GM23338 (cell line): ENCODE data around the gene ISG20. TPM values are rescaled to one million over a fixed set of nuclear protein-coding genes. Genes with fewer than 3 reads are reported as not detected.

Experiments used
- ATAC-seq: fragments of 200-7000 bp; cut with Tn5 transposase; 3 replicates; pipeline ENCODE4 v1.9.1; 2020
- DNase-seq: peaks from one replicate; pipeline ENCODE4 v3.0.0-alpha.2; 2015; ENCODE audit warnings: low spot score
- H2AFZ ChIP-seq: fragments of 200-600 bp; sonication (generic); 2 replicates; pipeline ENCODE4 v1.8.0; 2016; ENCODE audit warnings: antibody characterized with exemption, mild to moderate bottlenecking, moderate library complexity
- H3F3A ChIP-seq: fragments of 200-600 bp; sonication (generic); replicated peaks from 2 replicates; pipeline ENCODE4 v1.8.0; 2017; ENCODE audit warnings: antibody characterized with exemption, mixed run types, low read depth
- H3K27ac ChIP-seq: fragments of 200-600 bp; sonication (generic); 2 replicates; pipeline ENCODE4 v1.6.1; 2016; ENCODE audit warnings: low read depth
- H3K27me3 ChIP-seq: fragments of 200-600 bp; sonication (generic); 2 replicates; pipeline ENCODE4 v1.8.0; 2016; ENCODE audit warnings: mild to moderate bottlenecking, mixed run types, moderate library complexity; ENCODE audit not compliant: insufficient read depth
- H3K36me3 ChIP-seq: fragments of 200-600 bp; sonication (generic); 2 replicates; pipeline ENCODE4 v1.8.0; 2016; ENCODE audit warnings: mild to moderate bottlenecking; ENCODE audit not compliant: insufficient read depth
- H3K4me1 ChIP-seq: fragments of 200-600 bp; sonication (generic); 2 replicates; pipeline ENCODE4 v1.8.0; 2016; ENCODE audit warnings: mild to moderate bottlenecking, moderate library complexity; ENCODE audit not compliant: insufficient read depth
- H3K4me2 ChIP-seq: fragments of 200-600 bp; sonication (generic); 2 replicates; pipeline ENCODE4 v1.7.1; 2017; ENCODE audit warnings: mixed run types
- H3K4me3 ChIP-seq: fragments of 200-600 bp; sonication (generic); 2 replicates; pipeline ENCODE4 v1.6.1; 2016; ENCODE audit warnings: mixed run types
- H3K79me2 ChIP-seq: fragments of 200-600 bp; sonication (generic); replicated peaks from 2 replicates; pipeline ENCODE4 v1.8.0; 2017; ENCODE audit warnings: mild to moderate bottlenecking; ENCODE audit not compliant: insufficient read depth
- H3K9me2 ChIP-seq: fragments of 200-600 bp; sonication (generic); 2 replicates; pipeline ENCODE4 v1.8.0; 2017; ENCODE audit not compliant: insufficient read depth
- H4K20me1 ChIP-seq: fragments of 200-600 bp; sonication (generic); replicated peaks from 2 replicates; pipeline ENCODE4 v1.8.0; 2017; ENCODE audit warnings: mild to moderate bottlenecking; ENCODE audit not compliant: insufficient read depth
- H3K27ac Mint-ChIP-seq: 2 replicates; pipeline ENCODE4 v1.8.0; 2020; ENCODE audit warnings: inconsistent platforms, mild to moderate bottlenecking, moderate library complexity, mixed read lengths
- H3K27me3 Mint-ChIP-seq: 3 replicates; pipeline ENCODE4 v1.8.0; 2022; ENCODE audit warnings: low read depth, mild to moderate bottlenecking, moderate library complexity, mixed read lengths, inconsistent platforms; ENCODE audit not compliant: insufficient read depth, poor library complexity
- H3K36me3 Mint-ChIP-seq: 3 replicates; pipeline ENCODE4 v1.8.0; 2021; ENCODE audit warnings: low read depth, mild to moderate bottlenecking, inconsistent platforms, moderate library complexity, mixed read lengths
- H3K4me1 Mint-ChIP-seq: 3 replicates; pipeline ENCODE4 v1.8.0; 2020; ENCODE audit warnings: mild to moderate bottlenecking, inconsistent platforms, mixed read lengths
- H3K4me3 Mint-ChIP-seq: 3 replicates; pipeline ENCODE4 v1.8.0; 2021; ENCODE audit warnings: moderate library complexity, mild to moderate bottlenecking, inconsistent platforms, mixed read lengths
- H3K9me3 Mint-ChIP-seq: 3 replicates; pipeline ENCODE4 v1.8.0; 2020; ENCODE audit warnings: moderate library complexity, mild to moderate bottlenecking, inconsistent platforms, mixed read lengths
- CREB1 ChIP-seq: fragments of 250-450 bp; sonication (Bioruptor Pico); IDR thresholded peaks from 2 replicates; pipeline ENCODE4 v1.5.0; 2020; ENCODE audit warnings: low read depth, mild to moderate bottlenecking, moderate library complexity
- EZH2phosphoT487 ChIP-seq: fragments of 200-600 bp; sonication (generic); IDR thresholded peaks from one replicate; pipeline ENCODE4 v1.8.1; 2018; ENCODE audit warnings: antibody characterized with exemption; ENCODE audit not compliant: unreplicated experiment
- ZNF331 ChIP-seq: fragments of 250-450 bp; sonication (Bioruptor Pico); IDR thresholded peaks from 2 replicates; pipeline ENCODE4 v1.5.0; 2020; ENCODE audit warnings: low read depth, mild to moderate bottlenecking, moderate library complexity
- polyA plus RNA-seq: library from polyadenylated mRNA; unstranded; fragments of >200 nt; fragmentation: Nextera tagmentation; extraction: Ambion mirVana; gene quantifications from 2 replicates; pipeline ENCODE4 v1.2.1, GENCODE V29; 2016
- total RNA-seq: library from RNA; depleted of rRNA; stranded (reverse); fragments of >200 nt; shearing (Covaris generic); gene quantifications from 2 replicates; pipeline ENCODE4 v1.2.3, GENCODE V29; 2014
- TF ChIP-seq, protein P1 (sequence below), 2 experiments: fragments of 200-600 bp in 1 of 2; sonication (generic) in 1 of 2; conservative IDR thresholded peaks; 2 replicates each; pipeline versions ENCODE4 v1.5.1 to v1.6.1; 2016 to 2017; ENCODE audit warnings: antibody characterized with exemption in 2 of 2, low read depth in 2 of 2, mild to moderate bottlenecking in 2 of 2, moderate library complexity in 1 of 2
- TF ChIP-seq, protein P2 (sequence below): fragments of 250-450 bp; sonication (Bioruptor Pico); IDR thresholded peaks from 2 replicates; pipeline ENCODE4 v1.5.0; 2020; ENCODE audit warnings: mild to moderate bottlenecking, moderate library complexity
- TF ChIP-seq, protein P3 (sequence below): IDR thresholded peaks from one replicate; pipeline ENCODE4 v1.6.1; 2018; ENCODE audit warnings: antibody characterized with exemption; ENCODE audit not compliant: unreplicated experiment

Gene ISG20
- total and polyA plus RNA-seq, 2 experiments from 2014 or later, result 3.2 to 3.7 TPM

DNA sequence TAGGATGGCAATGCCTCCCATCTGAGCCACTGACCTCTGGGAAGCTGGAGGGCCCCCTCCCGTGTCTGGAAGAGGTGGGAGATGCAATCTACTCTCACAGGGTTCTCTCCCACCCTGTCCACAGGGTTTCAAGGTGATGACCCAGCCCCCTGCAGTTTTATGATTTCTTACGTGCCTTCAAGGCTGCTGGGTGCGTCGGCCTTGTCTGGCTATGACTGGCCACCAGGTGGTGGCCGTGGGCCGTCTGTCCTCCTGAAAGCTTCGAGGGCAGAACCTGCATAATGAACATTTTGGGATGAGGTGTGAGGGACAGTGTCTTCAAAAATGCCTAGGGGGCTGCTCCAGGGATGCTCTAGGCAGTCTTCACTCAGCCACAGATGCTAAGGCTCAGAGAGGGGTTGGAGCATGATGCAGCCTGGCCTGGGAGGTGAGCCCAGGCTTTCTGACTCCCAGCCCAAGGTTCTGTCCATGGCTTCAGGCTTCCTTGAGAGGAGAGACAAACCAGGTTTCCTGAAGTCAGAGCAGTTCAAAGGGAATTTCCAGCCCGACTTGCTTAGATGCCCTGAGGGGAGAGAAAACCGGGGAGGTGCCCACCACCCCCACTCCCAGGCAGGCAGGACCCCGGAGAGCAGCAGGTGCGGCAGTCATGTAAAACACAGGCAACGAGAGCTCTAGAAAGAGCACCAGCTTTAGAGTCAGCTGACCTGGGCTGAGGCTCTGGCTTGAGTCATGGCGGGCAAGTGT lies 18.7 kb downstream of the ISG20 start:
- no peak overlapping the region for H2AFZ ChIP-seq
- H3K27ac ChIP-seq, result no peak overlapping the region
- peaks cover 6% of the 10 kb centered on the region; the same call in 1 of the 2 replicates for H3K4me1 ChIP-seq
- no peak overlapping the region for H3K4me3 Mint-ChIP-seq
- H4K20me1 ChIP-seq, result no peaks in the 10 kb centered on the region
- no peaks in the 10 kb centered on the region for H3K79me2 ChIP-seq
- H3K9me3 Mint-ChIP-seq, result no peaks in the 10 kb centered on the region
- H3K4me1 Mint-ChIP-seq, result peaks cover 18% of the 10 kb centered on the region
- no peak overlapping the region for H3K27ac Mint-ChIP-seq
- H3K27me3 Mint-ChIP-seq, result peaks cover 9% of the 10 kb centered on the region
- H3F3A ChIP-seq, result no peaks in the 10 kb centered on the region
- DNase-seq (peak; percentile 76), ATAC-seq (peak; percentile 63)
- H3K36me3 ChIP-seq, result no peaks in the 10 kb centered on the region
- no peak overlapping the region for H3K4me3 ChIP-seq
- H3K9me2 ChIP-seq, result no peaks in the 10 kb centered on the region
- no peak overlapping the region for H3K4me2 ChIP-seq
- TF ChIP-seq CREB1 (CRISPR knock-in tag), result no peak
- TF ChIP-seq, protein P1, sequence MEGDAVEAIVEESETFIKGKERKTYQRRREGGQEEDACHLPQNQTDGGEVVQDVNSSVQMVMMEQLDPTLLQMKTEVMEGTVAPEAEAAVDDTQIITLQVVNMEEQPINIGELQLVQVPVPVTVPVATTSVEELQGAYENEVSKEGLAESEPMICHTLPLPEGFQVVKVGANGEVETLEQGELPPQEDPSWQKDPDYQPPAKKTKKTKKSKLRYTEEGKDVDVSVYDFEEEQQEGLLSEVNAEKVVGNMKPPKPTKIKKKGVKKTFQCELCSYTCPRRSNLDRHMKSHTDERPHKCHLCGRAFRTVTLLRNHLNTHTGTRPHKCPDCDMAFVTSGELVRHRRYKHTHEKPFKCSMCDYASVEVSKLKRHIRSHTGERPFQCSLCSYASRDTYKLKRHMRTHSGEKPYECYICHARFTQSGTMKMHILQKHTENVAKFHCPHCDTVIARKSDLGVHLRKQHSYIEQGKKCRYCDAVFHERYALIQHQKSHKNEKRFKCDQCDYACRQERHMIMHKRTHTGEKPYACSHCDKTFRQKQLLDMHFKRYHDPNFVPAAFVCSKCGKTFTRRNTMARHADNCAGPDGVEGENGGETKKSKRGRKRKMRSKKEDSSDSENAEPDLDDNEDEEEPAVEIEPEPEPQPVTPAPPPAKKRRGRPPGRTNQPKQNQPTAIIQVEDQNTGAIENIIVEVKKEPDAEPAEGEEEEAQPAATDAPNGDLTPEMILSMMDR (conservative IDR thresholded peaks at IDR 0.05; ENCODE audit: low read depth in 2 of 2), result peak; percentile 84 to 88
- no peaks in the 10 kb centered on the region for H3K27me3 ChIP-seq
- no peaks in the 10 kb centered on the region for H3K36me3 Mint-ChIP-seq

DNA sequence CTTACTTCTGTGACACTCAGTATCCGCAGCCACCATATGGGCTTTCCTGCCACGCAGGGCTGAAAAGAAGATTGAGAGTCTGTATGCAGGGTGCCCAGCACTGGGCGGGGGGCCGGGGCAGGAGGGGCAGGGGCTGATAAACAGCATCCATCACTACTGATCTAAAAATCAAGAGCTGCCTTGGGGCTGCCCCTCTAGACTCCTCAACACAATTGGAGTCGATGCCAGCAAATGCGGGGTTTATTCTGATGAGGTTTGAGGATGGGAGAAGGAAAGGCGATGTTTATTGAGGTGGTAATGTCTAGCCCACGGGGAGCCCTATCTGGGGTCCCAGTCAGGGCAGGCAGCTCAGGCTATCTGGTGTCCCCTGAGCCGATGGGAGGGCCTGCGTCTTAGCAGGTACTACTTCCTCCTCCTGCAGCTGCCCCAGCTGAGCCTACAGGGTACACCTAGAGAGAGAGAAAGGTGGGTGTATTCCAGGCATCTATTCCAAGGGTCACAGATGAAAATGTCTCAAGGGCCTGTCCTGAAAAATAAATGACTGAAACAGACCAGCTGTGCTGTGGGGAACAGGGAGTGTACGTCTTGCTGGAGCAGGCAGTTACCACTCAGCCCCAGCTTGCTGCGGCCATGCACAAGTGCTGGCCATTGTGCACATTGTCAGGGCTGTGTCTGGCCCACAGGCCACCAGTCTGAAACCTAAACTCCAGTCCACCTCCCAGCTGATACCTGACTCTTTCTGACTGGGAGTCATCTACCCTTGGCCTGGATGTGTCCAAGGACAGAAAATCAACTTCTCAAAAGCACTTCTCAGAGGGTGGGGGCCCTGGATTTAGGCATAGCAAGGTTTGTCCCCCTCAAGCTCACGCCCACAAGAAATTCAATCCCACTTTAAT lies 19.5 kb downstream of the ISG20 start:
- no peaks in the 10 kb centered on the region for H3K79me2 ChIP-seq
- peaks cover 9% of the 10 kb centered on the region for H3K27me3 Mint-ChIP-seq
- no peak overlapping the region for H3K27ac Mint-ChIP-seq
- H3K36me3 Mint-ChIP-seq, result no peaks in the 10 kb centered on the region
- no peak overlapping the region for H2AFZ ChIP-seq
- no peaks in the 10 kb centered on the region for H3F3A ChIP-seq
- H3K27me3 ChIP-seq, result no peaks in the 10 kb centered on the region
- H4K20me1 ChIP-seq, result no peaks in the 10 kb centered on the region
- H3K36me3 ChIP-seq, result no peaks in the 10 kb centered on the region
- peaks cover 10% of the 10 kb centered on the region for H3K4me1 Mint-ChIP-seq
- peak; percentile 18; the same call in 2 of the 3 replicates for ATAC-seq
- no peaks in the 10 kb centered on the region for H3K9me2 ChIP-seq
- no peak overlapping the region for H3K4me3 ChIP-seq
- H3K4me1 ChIP-seq, result no peaks in the 10 kb centered on the region
- DNase-seq, result no peak
- no peaks in the 10 kb centered on the region for H3K9me3 Mint-ChIP-seq
- H3K27ac ChIP-seq, result no peak overlapping the region
- no peak overlapping the region for H3K4me2 ChIP-seq
- H3K4me3 Mint-ChIP-seq, result no peak overlapping the region
- TF ChIP-seq, protein P2, sequence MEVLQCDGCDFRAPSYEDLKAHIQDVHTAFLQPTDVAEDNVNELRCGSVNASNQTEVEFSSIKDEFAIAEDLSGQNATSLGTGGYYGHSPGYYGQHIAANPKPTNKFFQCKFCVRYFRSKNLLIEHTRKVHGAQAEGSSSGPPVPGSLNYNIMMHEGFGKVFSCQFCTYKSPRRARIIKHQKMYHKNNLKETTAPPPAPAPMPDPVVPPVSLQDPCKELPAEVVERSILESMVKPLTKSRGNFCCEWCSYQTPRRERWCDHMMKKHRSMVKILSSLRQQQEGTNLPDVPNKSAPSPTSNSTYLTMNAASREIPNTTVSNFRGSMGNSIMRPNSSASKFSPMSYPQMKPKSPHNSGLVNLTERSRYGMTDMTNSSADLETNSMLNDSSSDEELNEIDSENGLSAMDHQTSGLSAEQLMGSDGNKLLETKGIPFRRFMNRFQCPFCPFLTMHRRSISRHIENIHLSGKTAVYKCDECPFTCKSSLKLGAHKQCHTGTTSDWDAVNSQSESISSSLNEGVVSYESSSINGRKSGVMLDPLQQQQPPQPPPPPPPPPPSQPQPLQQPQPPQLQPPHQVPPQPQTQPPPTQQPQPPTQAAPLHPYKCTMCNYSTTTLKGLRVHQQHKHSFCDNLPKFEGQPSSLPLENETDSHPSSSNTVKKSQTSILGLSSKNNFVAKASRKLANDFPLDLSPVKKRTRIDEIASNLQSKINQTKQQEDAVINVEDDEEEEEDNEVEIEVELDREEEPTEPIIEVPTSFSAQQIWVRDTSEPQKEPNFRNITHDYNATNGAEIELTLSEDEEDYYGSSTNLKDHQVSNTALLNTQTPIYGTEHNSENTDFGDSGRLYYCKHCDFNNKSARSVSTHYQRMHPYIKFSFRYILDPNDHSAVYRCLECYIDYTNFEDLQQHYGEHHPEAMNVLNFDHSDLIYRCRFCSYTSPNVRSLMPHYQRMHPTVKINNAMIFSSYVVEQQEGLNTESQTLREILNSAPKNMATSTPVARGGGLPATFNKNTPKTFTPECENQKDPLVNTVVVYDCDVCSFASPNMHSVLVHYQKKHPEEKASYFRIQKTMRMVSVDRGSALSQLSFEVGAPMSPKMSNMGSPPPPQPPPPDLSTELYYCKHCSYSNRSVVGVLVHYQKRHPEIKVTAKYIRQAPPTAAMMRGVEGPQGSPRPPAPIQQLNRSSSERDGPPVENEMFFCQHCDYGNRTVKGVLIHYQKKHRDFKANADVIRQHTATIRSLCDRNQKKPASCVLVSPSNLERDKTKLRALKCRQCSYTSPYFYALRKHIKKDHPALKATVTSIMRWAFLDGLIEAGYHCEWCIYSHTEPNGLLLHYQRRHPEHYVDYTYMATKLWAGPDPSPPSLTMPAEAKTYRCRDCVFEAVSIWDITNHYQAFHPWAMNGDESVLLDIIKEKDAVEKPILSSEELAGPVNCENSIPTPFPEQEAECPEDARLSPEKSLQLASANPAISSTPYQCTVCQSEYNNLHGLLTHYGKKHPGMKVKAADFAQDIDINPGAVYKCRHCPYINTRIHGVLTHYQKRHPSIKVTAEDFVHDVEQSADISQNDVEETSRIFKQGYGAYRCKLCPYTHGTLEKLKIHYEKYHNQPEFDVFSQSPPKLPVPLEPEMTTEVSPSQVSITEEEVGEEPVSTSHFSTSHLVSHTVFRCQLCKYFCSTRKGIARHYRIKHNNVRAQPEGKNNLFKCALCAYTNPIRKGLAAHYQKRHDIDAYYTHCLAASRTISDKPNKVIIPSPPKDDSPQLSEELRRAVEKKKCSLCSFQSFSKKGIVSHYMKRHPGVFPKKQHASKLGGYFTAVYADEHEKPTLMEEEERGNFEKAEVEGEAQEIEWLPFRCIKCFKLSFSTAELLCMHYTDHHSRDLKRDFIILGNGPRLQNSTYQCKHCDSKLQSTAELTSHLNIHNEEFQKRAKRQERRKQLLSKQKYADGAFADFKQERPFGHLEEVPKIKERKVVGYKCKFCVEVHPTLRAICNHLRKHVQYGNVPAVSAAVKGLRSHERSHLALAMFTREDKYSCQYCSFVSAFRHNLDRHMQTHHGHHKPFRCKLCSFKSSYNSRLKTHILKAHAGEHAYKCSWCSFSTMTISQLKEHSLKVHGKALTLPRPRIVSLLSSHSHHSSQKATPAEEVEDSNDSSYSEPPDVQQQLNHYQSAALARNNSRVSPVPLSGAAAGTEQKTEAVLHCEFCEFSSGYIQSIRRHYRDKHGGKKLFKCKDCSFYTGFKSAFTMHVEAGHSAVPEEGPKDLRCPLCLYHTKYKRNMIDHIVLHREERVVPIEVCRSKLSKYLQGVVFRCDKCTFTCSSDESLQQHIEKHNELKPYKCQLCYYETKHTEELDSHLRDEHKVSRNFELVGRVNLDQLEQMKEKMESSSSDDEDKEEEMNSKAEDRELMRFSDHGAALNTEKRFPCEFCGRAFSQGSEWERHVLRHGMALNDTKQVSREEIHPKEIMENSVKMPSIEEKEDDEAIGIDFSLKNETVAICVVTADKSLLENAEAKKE (CRISPR knock-in tag), result no peak
- TF ChIP-seq, protein P3, sequence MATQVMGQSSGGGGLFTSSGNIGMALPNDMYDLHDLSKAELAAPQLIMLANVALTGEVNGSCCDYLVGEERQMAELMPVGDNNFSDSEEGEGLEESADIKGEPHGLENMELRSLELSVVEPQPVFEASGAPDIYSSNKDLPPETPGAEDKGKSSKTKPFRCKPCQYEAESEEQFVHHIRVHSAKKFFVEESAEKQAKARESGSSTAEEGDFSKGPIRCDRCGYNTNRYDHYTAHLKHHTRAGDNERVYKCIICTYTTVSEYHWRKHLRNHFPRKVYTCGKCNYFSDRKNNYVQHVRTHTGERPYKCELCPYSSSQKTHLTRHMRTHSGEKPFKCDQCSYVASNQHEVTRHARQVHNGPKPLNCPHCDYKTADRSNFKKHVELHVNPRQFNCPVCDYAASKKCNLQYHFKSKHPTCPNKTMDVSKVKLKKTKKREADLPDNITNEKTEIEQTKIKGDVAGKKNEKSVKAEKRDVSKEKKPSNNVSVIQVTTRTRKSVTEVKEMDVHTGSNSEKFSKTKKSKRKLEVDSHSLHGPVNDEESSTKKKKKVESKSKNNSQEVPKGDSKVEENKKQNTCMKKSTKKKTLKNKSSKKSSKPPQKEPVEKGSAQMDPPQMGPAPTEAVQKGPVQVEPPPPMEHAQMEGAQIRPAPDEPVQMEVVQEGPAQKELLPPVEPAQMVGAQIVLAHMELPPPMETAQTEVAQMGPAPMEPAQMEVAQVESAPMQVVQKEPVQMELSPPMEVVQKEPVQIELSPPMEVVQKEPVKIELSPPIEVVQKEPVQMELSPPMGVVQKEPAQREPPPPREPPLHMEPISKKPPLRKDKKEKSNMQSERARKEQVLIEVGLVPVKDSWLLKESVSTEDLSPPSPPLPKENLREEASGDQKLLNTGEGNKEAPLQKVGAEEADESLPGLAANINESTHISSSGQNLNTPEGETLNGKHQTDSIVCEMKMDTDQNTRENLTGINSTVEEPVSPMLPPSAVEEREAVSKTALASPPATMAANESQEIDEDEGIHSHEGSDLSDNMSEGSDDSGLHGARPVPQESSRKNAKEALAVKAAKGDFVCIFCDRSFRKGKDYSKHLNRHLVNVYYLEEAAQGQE, result no peak
- TF ChIP-seq EZH2phosphoT487, result no peak
- no peak for TF ChIP-seq CREB1 (CRISPR knock-in tag)
- no peak for TF ChIP-seq ZNF331
